HG03064 (cell line): ENCODE data around the gene HMX1.

ENCODE experiments used
- ATAC-seq: cut with Tn5 transposase; IDR thresholded peaks from one replicate; pipeline ENCODE4 v1.9.1; 2021; ENCODE audit warnings: low read depth; ENCODE audit not compliant: unreplicated experiment

HMX1 gene

GRCh38 chr4:8869002-8869897, 2.4 kb downstream of the HMX1 start:
- no peak for ATAC-seq

GRCh38 chr4:8868321-8869001, 3.2 kb downstream of the HMX1 start:
- no peak for ATAC-seq

GRCh38 chr4:8867624-8868320, 3.9 kb downstream of the HMX1 start:
- ATAC-seq: no peak

- ATAC-seq: no peak
Measured at GRCh38 chr4:8866828-8867623, 4.6 kb downstream of the HMX1 start.

GRCh38 chr4:8866421-8866820, 5.2 kb downstream of the HMX1 start:
- no peak for ATAC-seq

- ATAC-seq: no peak
Measured at GRCh38 chr4:8865681-8866310, 5.8 kb downstream of the HMX1 start.

- ATAC-seq: no peak
Measured at GRCh38 chr4:8864912-8865680, 6.5 kb downstream of the HMX1 start.

GRCh38 chr4:8863686-8864682, 7.7 kb downstream of the HMX1 start:
- ATAC-seq: no peak

GRCh38 chr4:8862800-8863685, 8.6 kb downstream of the HMX1 start:
- ATAC-seq: no peak

- ATAC-seq: no peak
Measured at GRCh38 chr4:8862334-8862733, 9.3 kb downstream of the HMX1 start.

GRCh38 chr4:8861576-8862295, 9.9 kb downstream of the HMX1 start:
- ATAC-seq: no peak

- no peak for ATAC-seq
Measured at GRCh38 chr4:8860892-8861575, 10.6 kb downstream of the HMX1 start.

- ATAC-seq: no peak
Measured at GRCh38 chr4:8860096-8860891, 11.3 kb downstream of the HMX1 start.

GRCh38 chr4:8859550-8860095, 12.0 kb downstream of the HMX1 start:
- ATAC-seq: no peak

GRCh38 chr4:8858701-8859210, 12.9 kb downstream of the HMX1 start:
- ATAC-seq: no peak
